Measurements from ENCODE around the gene INPPL1.
"Not testable (repeated sequence)": the region's sequence is repeated elsewhere in the genome, so short reads cannot be mapped to it uniquely, and the experiment has no call there.

INPPL1 gene

GRCh38 chr11:72244060-72244360 is 19.4 kb downstream of the INPPL1 start, which contains the start of gene PHOX2A:
PHOX2A (minus strand) TSS chr11:72244176; CDS start chr11:72244004, 172 bp downstream.
- no peak for DNase-seq (ENCODE audit: low read depth in 2 of 3, low spot score in 2 of 3)

DNA sequence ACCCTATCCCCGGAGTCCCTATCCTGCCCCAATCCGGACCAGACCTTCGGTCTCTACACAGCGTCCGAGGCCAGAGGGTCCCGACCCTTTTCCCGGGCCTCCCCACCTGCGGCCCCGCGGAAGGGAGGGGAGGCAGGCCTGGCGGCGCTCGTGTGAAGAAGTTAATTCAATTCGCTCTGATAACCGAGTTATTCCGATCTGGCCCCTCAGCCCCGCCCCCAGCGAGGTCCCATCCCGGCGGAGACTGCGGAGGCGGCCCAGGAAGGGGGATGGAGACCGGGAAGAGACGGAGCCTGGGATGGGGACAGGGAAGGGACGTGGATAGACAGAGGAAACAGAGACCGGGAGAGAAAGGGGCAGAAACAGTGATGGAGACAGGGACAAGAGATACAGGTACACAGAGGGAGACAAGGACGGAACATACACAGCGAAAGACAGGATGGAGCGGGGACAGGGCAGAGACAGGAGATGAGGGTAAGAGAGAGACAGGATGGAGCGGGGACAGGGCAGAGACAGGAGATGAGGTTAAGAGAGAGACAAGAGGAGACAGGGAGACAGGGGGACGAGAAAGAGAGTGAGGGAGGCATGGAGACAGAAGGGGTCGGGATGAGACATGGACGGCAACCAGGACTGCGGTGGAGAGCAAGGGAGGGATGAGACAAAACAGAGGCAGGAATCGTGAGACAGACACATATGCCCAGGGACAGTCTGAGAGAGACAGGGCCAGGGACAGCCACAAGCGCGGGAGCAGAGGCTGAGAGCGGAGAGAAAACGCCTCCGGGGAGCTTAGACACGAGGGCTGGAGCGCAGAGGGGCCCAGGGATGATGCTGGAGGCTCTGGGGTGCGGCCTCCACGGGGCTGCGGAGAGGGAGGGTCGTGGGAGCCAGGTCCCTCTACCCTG is 20.0 kb downstream of the INPPL1 start:
- DNase-seq (ENCODE audit: low read depth in 2 of 3, low spot score in 2 of 3): no peak

DNA sequence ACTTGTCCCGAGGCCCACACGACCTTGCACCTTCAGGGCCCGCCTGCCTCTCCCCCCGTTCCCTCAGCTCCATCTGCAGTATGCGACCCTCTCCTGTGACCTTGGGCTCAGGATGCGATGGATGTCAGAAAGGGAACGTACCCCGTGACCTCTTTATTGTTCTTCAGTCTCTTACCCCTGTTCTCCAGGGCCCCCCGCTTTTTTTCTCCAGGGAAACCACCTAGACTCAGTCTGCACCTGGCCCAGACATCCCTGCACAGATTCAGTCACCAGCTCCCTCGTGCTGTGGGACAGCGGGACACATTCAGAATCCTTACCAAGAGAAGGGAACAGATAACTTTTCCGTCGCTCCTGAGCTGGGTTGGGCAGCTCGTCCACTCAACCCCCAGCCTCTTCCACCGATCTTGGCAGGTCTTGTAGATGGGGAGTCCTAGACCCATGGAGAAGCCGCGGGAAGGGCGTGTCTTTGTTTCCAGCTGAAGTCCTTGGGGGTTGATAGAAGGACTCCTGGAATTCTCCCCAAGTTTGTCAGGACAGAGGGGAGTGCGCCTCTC is 20.8 kb downstream of the INPPL1 start:
- DNase-seq (ENCODE audit: low read depth in 2 of 3, low spot score in 2 of 3): no peak

- no peak for DNase-seq (ENCODE audit: low read depth in 2 of 3, low spot score in 2 of 3)
Observed at GRCh38 chr11:72247584-72247983, 23.0 kb downstream of the INPPL1 start.

DNA sequence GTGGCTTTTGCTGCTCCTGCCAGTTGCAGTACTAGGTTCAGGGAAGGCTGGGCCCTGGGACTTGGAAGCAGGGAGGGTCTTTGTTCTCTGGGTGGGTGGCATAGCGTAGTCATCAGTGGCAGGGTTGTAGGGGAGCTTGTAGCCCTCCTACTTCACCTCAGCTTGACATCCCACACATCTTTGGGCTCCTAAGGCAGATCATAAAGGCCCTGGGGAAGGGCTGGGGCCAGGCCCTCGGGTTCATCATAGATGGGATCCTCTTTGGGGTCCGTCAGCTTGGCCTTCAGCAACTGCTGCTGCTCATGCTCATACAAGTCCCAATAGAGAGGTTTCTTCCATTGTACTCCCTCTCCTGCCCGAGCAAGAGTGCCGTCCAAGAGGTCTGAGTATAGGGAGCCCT is 25.4 kb downstream of the INPPL1 start:
- DNase-seq (ENCODE audit: low read depth in 2 of 3, low spot score in 2 of 3): no peak

DNA sequence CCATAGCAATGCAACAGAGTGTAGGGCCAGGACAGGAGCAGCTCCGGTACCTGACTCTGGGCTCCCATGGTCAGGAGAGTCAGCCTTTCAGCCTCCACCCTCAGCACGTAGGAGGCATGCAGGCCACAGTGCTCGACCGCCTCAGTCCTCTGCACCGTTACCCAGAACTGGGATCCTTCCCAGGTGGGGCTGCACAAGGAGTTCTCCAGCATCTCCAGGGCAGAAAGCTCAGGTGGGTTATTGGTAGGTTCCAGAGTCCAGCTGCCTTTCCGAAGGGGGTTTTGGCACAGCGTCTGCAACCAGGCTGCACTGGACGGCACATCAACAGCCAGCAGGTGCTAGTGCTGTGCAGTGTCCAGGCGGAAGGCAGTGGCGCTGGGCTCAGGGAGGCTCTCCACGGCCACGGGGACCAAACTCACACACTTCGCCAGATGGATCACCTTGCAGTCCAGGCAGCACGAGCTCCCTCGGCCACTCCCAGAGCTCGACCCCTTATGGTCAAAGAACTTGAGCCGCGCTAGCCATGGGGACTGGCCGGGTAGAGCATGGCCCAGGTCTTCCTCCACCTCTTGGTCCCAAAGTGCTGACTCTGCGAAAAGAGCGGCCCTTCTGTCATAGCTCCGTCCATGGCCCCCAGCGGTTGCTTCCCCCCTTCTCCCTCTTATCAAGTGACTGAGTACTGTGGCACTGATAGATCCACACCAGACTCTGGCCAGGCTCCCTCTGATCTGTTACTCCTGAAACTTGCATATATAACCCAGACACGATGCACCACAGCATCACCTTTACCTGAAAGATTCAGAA is 26.3 kb downstream of the INPPL1 start:
- no peak for DNase-seq (ENCODE audit: low read depth in 2 of 3, low spot score in 2 of 3)

GRCh38 chr11:72251614-72252013 is 27.0 kb downstream of the INPPL1 start:
- no peak for DNase-seq (ENCODE audit: low read depth in 2 of 3, low spot score in 2 of 3)

- no peak for DNase-seq (ENCODE audit: low read depth in 2 of 3, low spot score in 2 of 3)
Observed at GRCh38 chr11:72253392-72253791, 28.8 kb downstream of the INPPL1 start.

- no peak for DNase-seq (ENCODE audit: low read depth in 2 of 3, low spot score in 2 of 3)
Observed at GRCh38 chr11:72254299-72254993, 29.9 kb downstream of the INPPL1 start.

DNA sequence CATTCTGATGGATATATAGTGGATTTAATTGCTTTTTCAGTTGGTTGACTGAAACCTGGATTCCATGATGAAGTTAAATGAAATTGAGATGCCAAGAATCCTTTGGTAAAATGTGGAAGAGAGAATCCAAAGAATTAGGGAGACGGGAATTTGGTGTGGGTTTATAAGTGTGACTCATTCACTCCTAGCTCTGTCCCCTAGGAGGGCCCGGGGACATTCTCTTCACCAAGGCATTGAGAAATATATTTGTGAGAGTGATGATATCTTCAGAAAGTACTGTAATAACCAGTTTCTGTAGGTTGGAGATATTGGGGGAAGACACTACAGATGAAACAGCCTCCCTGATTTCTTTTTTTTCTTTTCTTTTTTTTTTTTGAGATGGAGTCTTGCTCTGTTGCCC is 33.0 kb downstream of the INPPL1 start:
- no peak for DNase-seq (ENCODE audit: low read depth in 2 of 3, low spot score in 2 of 3)

- no peak for DNase-seq (ENCODE audit: low read depth in 2 of 3, low spot score in 2 of 3)
Observed at GRCh38 chr11:72259490-72259889, 34.9 kb downstream of the INPPL1 start.

DNA sequence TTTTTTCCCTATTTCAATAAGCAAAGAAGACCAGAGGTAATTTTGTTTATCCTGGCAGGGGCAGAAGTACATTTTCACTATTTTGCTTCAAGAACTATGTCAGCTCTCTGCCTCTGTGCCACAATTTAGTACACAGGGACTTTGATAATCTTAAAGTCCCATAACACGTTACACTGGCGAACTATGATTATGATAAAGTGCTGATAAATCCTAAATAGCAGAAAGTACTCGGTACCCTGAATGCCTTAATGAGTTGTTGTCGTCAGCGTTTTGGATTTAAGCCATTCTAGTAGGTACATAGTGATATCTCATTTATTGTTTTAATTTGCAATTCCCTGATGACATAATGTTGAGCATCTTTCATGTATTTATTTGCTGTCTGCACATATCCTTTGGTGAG is 36.0 kb downstream of the INPPL1 start:
- no peak for DNase-seq (ENCODE audit: low read depth in 2 of 3, low spot score in 2 of 3)

- no peak for DNase-seq (ENCODE audit: low read depth in 2 of 3, low spot score in 2 of 3)
Observed at GRCh38 chr11:72263361-72263760, 38.8 kb downstream of the INPPL1 start.

DNA sequence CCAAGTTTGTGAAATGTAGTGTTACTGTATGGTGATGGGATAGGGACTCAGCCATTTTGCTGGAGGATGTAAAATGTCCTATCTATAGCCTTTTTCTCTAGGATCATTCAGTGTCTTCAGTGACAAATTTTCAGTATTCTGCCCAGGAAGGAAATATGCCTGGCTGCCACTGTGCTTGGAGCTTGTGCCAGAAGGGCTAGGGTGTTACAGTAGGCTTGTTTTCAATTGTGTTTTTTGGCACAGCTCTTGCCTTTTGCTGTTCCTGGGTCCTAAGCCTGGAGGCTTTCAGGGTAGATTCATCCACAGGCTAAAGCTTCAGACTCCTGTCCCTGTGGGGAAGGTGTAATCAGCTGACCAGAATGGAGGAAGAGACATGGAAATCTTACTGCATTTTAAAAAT is 41.4 kb downstream of the INPPL1 start:
- no peak for DNase-seq (ENCODE audit: low read depth in 2 of 3, low spot score in 2 of 3)

GRCh38 chr11:72266960-72267359 is 42.4 kb downstream of the INPPL1 start:
- DNase-seq (ENCODE audit: low read depth in 2 of 3, low spot score in 2 of 3): not testable (repeated sequence)

GRCh38 chr11:72267956-72268617 is 43.5 kb downstream of the INPPL1 start:
- DNase-seq (ENCODE audit: low read depth in 2 of 3, low spot score in 2 of 3): no peak

GRCh38 chr11:72271980-72272379 is 47.4 kb downstream of the INPPL1 start:
- DNase-seq (ENCODE audit: low read depth in 2 of 3, low spot score in 2 of 3): no peak

DNA sequence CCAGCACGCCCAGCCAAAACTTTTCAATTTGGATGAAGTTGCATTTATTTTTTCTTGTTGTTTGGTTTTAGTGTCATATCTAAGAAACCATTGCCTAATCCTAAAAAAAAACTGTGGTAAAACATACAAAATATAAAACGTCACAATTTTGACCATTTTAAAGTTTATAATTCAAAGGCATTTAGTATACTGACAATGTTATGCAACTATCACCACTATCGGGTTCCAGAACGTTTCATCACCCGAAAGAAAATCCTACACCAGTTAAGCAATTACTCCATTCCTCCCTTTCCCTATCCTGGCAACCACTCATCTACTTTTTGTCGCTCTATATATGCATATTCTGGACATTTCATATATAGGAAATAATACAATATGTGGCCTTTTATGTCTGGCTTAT is 49.9 kb downstream of the INPPL1 start:
- no peak for DNase-seq (ENCODE audit: low read depth in 2 of 3, low spot score in 2 of 3)

GRCh38 chr11:72278905-72279304 is 54.3 kb downstream of the INPPL1 start:
- no peak for DNase-seq (ENCODE audit: low read depth in 2 of 3, low spot score in 2 of 3)

DNA sequence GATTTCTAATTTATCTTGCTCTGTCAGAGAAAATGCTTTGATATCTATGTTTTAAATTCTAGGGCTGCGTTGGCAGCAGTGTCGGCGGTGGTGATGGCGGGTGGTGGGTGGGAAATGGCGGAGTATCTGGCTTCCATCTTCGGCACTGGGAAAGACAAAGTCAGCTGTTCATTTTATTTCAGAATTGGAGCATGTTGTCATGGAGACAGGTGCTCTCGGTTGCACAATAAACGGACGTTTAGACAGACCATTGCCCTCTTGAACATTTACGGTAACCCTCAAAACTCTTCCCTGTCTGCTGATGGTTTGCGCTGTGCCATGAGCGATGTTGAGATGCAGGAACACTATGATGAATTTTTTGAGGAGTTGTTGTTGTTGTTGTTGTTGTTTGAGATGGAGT is 55.5 kb downstream of the INPPL1 start:
- no peak for DNase-seq (ENCODE audit: low read depth in 2 of 3, low spot score in 2 of 3)
